Lower leg skin (tissue), 4 donors: Measurements from ENCODE around the gene FAM25A. TPM values are rescaled to one million over a fixed set of nuclear protein-coding genes. Genes with fewer than 3 reads are reported as not detected.

ENCODE experiments used
- DNase-seq, 2 donors: peaks; one replicate each; pipeline ENCODE4 v3.0.0-alpha.2; 2019; ENCODE audit warnings: low spot score in 2 of 2
- H3K4me3 ChIP-seq: fragments of 200-600 bp; sonication (generic); 2 replicates; pipeline ENCODE4 v1.5.1; 2017; ENCODE audit warnings: mild to moderate bottlenecking, low read depth; ENCODE audit not compliant: poor library complexity, severe bottlenecking
- POLR2A ChIP-seq, 2 donors: fragments of 450-650 bp; IDR thresholded peaks; one replicate each; pipeline ENCODE4 v1.6.1; 2016 to 2017; ENCODE audit warnings: antibody characterized with exemption in 2 of 2, mild to moderate bottlenecking in 1 of 2, moderate library complexity in 1 of 2
- WGBS, 2 donors: methylation state at CpG; one replicate each; pipeline ENCODE4 v1.1.5; 2018; 5-methylcytosine and 5-hydroxymethylcytosine counted together
- intact Hi-C: fragments of 100-400 bp; cut with DNase I; formaldehyde crosslinking; loops from one replicate; pipeline ENCODE4 v1.15.0; 2023; ENCODE audit warnings: low total_unique reads
- total RNA-seq, 4 donors: library from RNA; depleted of rRNA; stranded (reverse); fragments of >200 nt; gene quantifications; one replicate each; pipeline ENCODE4 v1.1.0, GENCODE V29; 2016
- TF ChIP-seq, protein P1 (sequence below), 3 donors: fragments of 450-650 bp; IDR thresholded peaks; one replicate each; pipeline ENCODE4 v1.5.1; 2016; ENCODE audit warnings: antibody characterized with exemption in 3 of 3, mild to moderate bottlenecking in 3 of 3, moderate library complexity in 2 of 3

FAM25A gene
- total RNA-seq, 4 donors from 2014 or later = 430 to 795 (median 736) TPM

DNA sequence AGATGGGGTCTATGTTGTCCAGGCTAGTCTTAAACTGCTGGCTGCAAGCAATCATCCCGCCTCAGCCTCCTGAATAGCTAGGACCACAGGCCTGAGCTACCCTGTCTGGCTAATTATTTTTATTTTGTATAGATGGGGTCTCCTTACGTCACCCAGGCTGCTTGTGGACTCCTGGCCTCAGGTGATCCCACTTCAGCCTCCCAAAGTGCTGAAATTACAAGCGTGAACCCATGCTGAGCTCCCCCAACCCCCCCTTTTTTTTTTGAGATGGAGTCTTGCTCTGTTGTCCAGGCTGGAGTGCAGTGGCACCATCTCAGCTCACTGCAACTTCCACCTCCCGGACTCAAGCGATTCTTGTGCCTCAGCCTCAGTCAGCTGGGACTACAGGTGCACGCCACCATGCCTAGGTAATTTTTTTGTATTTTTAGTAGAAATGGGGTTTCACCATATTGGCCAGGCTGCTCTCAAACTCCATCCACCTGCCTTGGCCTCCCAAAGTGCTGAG is 25.4 kb downstream of the FAM25A start:
- WGBS, 2 donors = 83 to 99% methylated on average over 6 of the region's 6 CpGs
- no peak for TF ChIP-seq POLR2A (IDR thresholded peaks at IDR 0.05)
- TF ChIP-seq, protein P1, sequence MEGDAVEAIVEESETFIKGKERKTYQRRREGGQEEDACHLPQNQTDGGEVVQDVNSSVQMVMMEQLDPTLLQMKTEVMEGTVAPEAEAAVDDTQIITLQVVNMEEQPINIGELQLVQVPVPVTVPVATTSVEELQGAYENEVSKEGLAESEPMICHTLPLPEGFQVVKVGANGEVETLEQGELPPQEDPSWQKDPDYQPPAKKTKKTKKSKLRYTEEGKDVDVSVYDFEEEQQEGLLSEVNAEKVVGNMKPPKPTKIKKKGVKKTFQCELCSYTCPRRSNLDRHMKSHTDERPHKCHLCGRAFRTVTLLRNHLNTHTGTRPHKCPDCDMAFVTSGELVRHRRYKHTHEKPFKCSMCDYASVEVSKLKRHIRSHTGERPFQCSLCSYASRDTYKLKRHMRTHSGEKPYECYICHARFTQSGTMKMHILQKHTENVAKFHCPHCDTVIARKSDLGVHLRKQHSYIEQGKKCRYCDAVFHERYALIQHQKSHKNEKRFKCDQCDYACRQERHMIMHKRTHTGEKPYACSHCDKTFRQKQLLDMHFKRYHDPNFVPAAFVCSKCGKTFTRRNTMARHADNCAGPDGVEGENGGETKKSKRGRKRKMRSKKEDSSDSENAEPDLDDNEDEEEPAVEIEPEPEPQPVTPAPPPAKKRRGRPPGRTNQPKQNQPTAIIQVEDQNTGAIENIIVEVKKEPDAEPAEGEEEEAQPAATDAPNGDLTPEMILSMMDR (IDR thresholded peaks at IDR 0.05) = no peak
- H3K4me3 ChIP-seq = no peak overlapping the region
- DNase-seq = no peak
- intact Hi-C loops = no loop called here

DNA sequence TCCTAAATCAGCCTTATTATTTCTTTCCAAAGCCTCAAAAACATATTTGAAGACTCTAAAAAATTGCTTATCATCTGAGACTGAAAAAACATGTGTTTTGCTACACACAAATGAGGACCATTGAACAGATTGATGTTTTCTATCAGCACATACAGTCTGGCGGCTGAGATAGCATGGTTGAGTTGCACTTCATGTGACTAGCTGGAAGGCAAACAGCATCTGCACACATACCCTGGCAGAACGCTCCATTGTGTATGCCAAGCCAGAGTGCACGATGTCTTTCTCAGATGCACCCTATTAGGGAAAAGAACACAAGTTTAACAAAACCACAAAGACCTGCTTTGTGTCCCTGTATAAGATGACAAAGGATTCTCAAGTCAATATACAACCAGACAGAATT is 33.0 kb downstream of the FAM25A start:
- 16 to 36% methylated on average over 3 of the region's 3 CpGs for WGBS, 2 donors
- intact Hi-C loops = no loop called here
- H3K4me3 ChIP-seq = no peak overlapping the region
- DNase-seq = peak in 1 of 2 donors; percentile 65
- TF ChIP-seq, protein P1 (IDR thresholded peaks at IDR 0.05) = no peak
- no peak for TF ChIP-seq POLR2A (IDR thresholded peaks at IDR 0.05)

DNA sequence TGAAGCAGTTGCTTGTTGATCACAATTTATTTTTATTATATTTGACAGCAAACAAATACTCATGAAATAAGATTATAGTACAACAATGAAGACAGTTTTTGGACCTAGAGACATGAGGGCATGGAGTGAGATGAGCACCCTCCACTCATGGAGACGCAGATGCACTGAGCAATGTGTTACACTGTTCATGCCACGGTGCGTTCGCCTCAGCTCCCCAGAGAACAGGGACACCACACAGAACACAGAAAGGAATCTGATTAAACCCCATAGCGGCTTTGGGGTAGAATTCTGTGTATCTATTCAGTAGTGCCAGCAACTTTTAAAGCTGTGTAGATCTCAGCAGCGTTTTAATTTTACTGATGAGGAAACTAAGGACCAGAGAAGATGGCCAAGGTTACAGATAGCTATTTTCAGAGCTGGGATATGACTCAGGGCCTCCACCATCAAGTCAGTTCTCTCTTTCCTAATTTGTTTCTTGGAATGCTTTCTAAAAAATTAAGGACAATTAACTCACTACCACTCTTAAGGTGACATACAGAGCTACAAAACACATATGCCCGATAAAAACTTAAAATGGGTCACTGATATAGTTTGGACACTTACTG is 33.6 kb downstream of the FAM25A start:
- intact Hi-C loops = no loop called here
- no peak overlapping the region for H3K4me3 ChIP-seq
- TF ChIP-seq POLR2A (IDR thresholded peaks at IDR 0.05) = no peak
- TF ChIP-seq, protein P1 (IDR thresholded peaks at IDR 0.05) = no peak
- no peak for DNase-seq
- 86 to 91% methylated on average over 7 of the region's 7 CpGs for WGBS, 2 donors

DNA sequence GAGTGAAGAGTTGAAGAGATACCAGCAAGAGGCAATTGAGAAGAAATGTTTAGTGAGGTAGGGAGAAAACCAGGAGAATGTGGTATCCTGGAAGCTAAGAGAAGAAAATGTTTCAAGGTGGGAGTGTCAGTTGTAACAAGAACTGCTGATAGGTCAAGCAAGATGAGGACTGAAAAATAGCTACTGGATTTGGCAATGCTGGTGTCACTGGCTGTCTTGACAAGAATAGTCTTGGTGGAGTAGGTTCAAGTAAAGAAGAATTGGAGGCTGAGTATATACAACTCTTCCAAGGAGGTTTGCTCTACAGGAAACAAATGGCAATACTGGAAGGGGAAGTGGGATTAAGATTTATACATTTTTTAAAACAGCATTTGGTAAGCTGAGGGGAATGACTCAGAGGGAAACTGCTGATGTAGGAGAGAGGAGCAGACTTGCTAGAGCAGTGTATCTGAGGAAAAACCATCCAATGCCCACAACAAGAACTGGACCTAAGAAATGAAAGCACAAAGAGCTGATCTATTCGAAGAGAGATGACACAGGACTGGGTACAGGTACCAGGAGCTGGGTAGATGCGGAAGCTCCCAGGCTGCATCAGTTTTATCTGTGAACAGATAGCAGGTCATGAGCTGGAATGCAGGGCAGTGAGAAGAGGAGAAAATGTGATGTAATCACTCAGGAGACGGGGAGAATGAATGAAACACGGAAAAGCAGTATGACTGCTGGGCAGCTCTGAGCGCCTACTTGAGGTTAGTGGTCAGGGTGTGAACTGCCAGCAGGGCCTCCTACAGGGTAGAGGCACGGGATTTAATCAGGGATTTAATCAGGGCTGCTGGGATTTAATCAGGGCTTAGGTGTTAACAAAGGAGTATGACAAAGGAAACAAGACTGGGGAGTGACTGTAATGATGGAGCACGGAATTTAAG is 34.5 kb downstream of the FAM25A start:
- no peak overlapping the region for H3K4me3 ChIP-seq
- 73 to 75% methylated on average over 7 of the region's 7 CpGs for WGBS, 2 donors
- DNase-seq = no peak
- TF ChIP-seq POLR2A (IDR thresholded peaks at IDR 0.05) = no peak
- TF ChIP-seq, protein P1 (IDR thresholded peaks at IDR 0.05) = no peak
- intact Hi-C loops = no loop called here

DNA sequence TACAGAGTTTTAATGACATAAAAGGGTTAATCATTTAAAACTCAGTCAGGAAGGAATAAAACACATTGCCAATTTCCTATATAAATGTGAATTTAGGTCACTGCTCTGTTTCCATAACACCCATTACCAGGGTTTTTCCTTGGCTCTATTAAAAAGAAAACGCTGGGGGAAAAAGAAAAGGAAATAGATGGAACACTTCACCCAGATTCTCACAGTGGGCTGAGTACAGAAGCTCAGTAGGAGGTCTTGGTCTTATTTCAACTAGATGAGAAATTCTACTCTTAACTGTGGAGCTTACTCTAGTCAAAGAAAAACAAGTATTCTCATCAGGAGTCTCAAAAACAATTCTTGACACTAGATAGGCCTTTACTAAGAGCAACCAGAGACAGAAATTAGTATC is 38.1 kb downstream of the FAM25A start:
- WGBS, 2 donors = 44 to 57% methylated on average over 1 of the region's 1 CpG

More for the DNA sequence above, 38.1 kb downstream of the FAM25A start:
- no peak overlapping the region for H3K4me3 ChIP-seq
- no peak for DNase-seq
- intact Hi-C loops = no loop called here
- no peak for TF ChIP-seq POLR2A (IDR thresholded peaks at IDR 0.05)
- TF ChIP-seq, protein P1 (IDR thresholded peaks at IDR 0.05) = no peak
